Fibroblast of lung (primary cell): ENCODE data around the gene HINT1. TPM values are rescaled to one million over a fixed set of nuclear protein-coding genes. Genes with fewer than 3 reads are reported as not detected.
A peak's percentile ranks its signal among the peaks of the same experiment; 100 is the strongest.

Experiments
- DNase-seq, 2 donors: peaks; one replicate each; pipeline versions ENCODE4 v3.0.0 to v3.0.0-alpha.2; 2010; ENCODE audit warnings: low read depth in 2 of 2
- H2AFZ ChIP-seq: 2 replicates; pipeline ENCODE4 v1.5.1; 2012; ENCODE audit warnings: low read length, control low read depth, inconsistent platforms
- H3K27ac ChIP-seq: 2 replicates; pipeline ENCODE4 v1.5.1; 2011; ENCODE audit warnings: low read length, control low read depth; ENCODE audit not compliant: insufficient read depth
- H3K27me3 ChIP-seq: 2 replicates; pipeline ENCODE4 v1.5.1; 2011; ENCODE audit warnings: mild to moderate bottlenecking, low read length; ENCODE audit not compliant: control insufficient read depth, insufficient read depth
- H3K36me3 ChIP-seq: 2 replicates; pipeline ENCODE4 v1.5.1; 2011; ENCODE audit warnings: low read length; ENCODE audit not compliant: control insufficient read depth, insufficient read depth
- H3K4me1 ChIP-seq: 2 replicates; pipeline ENCODE4 v1.5.1; 2011; ENCODE audit warnings: low read length; ENCODE audit not compliant: control insufficient read depth, insufficient read depth; ENCODE audit errors: extremely low read depth
- H3K4me2 ChIP-seq: 2 replicates; pipeline ENCODE4 v1.5.1; 2011; ENCODE audit warnings: low read length, control low read depth; ENCODE audit not compliant: insufficient read depth; ENCODE audit errors: extremely low read depth
- H3K4me3 ChIP-seq, 4 experiments: fragments of 200-600 bp in 1 of 4; sonication (generic) in 1 of 4; replicated peaks in 1 of 4; 2 replicates each; pipeline ENCODE4 v1.5.1; 2011 to 2016; ENCODE audit warnings: low read length in 4 of 4, low read depth in 3 of 4, mild to moderate bottlenecking in 3 of 4, control low read depth in 2 of 4, inconsistent platforms in 1 of 4, mixed read lengths in 1 of 4; ENCODE audit not compliant: insufficient read depth in 1 of 4; ENCODE audit errors: control extremely low read depth in 1 of 4
- H3K79me2 ChIP-seq: 2 replicates; pipeline ENCODE4 v1.5.1; 2012; ENCODE audit warnings: mild to moderate bottlenecking, low read length, inconsistent platforms; ENCODE audit not compliant: control insufficient read depth, insufficient read depth
- H3K9ac ChIP-seq: 2 replicates; pipeline ENCODE4 v1.5.1; 2011; ENCODE audit warnings: mild to moderate bottlenecking, low read length, control low read depth; ENCODE audit not compliant: insufficient read depth
- H3K9me3 ChIP-seq: 2 replicates; pipeline ENCODE4 v1.5.1; 2012; ENCODE audit warnings: low read depth, low read length; ENCODE audit not compliant: control insufficient read depth, insufficient read depth
- H4K20me1 ChIP-seq: 2 replicates; pipeline ENCODE4 v1.5.1; 2011; ENCODE audit warnings: low read length; ENCODE audit not compliant: control insufficient read depth, insufficient read depth; ENCODE audit errors: extremely low read depth
- EZH2 ChIP-seq: IDR thresholded peaks from 2 replicates; pipeline ENCODE4 v1.5.1; 2012; ENCODE audit warnings: low read length, control low read depth, mild to moderate bottlenecking; ENCODE audit errors: missing control alignments
- polyA minus RNA-seq: library from RNA; depleted of rRNA, polyadenylated mRNA; stranded (reverse); fragments of >200 nt; gene quantifications from 2 replicates; pipeline ENCODE4 v1.2.3, GENCODE V29; 2011; ENCODE audit warnings: low replicate concordance
- polyA plus RNA-seq, 2 donors: library from polyadenylated mRNA; depleted of rRNA in 1 of 2; stranded (reverse) in 1 of 2; unstranded in 1 of 2; fragments of >200 nt; gene quantifications; 2 replicates each; pipeline ENCODE4 v1.2.1, GENCODE V29; 2011 to 2012; ENCODE audit warnings: missing spikeins in 1 of 2
- total RNA-seq: library from RNA; depleted of rRNA; stranded (reverse); fragments of >200 nt; gene quantifications from 2 replicates; pipeline ENCODE4 v1.2.1, GENCODE V29; 2014
- TF ChIP-seq, protein P1 (sequence below), 2 donors: IDR thresholded peaks in 1 of 2; conservative IDR thresholded peaks in 1 of 2; 1 replicate in 1 of 2; 2 replicates in 1 of 2; pipeline ENCODE4 v1.5.1; 2011 to 2012; ENCODE audit warnings: low read length in 2 of 2, control low read depth in 1 of 2, inconsistent platforms in 1 of 2, low read depth in 1 of 2, mild to moderate bottlenecking in 1 of 2

HINT1 gene
- total RNA-seq (181 and 225 TPM in 2 replicates), polyA plus RNA-seq (332 and 396 TPM in 2 replicates), polyA minus RNA-seq (26.4 and 58.2 TPM in 2 replicates)
- 311 and 351 TPM in 2 replicates for polyA plus RNA-seq (2012)

DNA sequence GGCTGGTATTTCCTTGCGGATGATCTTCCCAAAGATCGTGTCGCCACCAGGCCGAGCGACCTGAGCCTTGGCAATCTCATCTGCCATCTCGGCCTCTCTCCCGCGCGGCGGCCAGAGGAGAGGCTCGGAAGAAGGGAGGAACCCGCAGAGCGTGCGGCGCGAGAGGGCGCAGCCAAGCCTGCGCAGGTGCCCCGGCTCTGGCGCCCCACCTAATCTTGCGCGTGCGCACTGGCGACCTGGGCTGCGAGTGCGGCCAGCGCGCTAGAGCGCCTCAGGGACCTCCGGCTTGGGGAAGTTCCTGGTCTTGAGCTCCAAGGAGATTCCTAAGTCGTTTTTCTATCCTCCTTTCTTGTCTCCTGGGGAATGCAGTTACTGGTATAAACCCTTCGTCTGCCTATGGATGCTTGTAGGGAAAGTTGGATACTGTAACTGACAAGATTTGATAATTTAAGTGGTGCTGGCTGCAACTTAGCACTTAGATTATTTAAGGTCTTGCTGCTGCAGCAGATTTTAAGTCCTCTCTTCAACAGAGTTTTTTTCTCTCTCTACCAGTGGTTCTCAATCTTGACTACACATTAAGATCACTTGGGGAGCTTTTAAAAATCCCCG, at the start of gene HINT1:
TSS of gene HINT1 (minus strand) at position 138 of the 609 bp plus-strand sequence. CDS start at position 87, 51 bp downstream.
- Histone ChIP-seq H3K9me3 (no peaks in the 10 kb centered on the region), H3K27me3 (no peaks in the 10 kb centered on the region), H3K4me2 (peak within 1 kb of the TSS; percentile 92), H3K27ac (peak within 1 kb of the TSS; percentile 90), H3K79me2 (peaks cover 34% of the 10 kb centered on the region), H4K20me1 (no peaks in the 10 kb centered on the region), H3K4me3 (peak within 1 kb of the TSS; percentile 84 to 98 (median 91)), H2AFZ (peak within 1 kb of the TSS; percentile 93), H3K4me1 (peaks cover 2% of the 10 kb centered on the region), H3K36me3 (peaks cover 2% of the 10 kb centered on the region), H3K9ac (peak within 1 kb of the TSS; percentile 88)
- peak; percentile 80 to 86 for DNase-seq
- TF ChIP-seq, protein P1, sequence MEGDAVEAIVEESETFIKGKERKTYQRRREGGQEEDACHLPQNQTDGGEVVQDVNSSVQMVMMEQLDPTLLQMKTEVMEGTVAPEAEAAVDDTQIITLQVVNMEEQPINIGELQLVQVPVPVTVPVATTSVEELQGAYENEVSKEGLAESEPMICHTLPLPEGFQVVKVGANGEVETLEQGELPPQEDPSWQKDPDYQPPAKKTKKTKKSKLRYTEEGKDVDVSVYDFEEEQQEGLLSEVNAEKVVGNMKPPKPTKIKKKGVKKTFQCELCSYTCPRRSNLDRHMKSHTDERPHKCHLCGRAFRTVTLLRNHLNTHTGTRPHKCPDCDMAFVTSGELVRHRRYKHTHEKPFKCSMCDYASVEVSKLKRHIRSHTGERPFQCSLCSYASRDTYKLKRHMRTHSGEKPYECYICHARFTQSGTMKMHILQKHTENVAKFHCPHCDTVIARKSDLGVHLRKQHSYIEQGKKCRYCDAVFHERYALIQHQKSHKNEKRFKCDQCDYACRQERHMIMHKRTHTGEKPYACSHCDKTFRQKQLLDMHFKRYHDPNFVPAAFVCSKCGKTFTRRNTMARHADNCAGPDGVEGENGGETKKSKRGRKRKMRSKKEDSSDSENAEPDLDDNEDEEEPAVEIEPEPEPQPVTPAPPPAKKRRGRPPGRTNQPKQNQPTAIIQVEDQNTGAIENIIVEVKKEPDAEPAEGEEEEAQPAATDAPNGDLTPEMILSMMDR (conservative IDR thresholded peaks at IDR 0.05 in 1 of 2, IDR thresholded peaks at IDR 0.05 in 1 of 2; ENCODE audit: low read depth in 1 of 2, low read length in 2 of 2), result peak in 1 of 2 donors; percentile 22
- TF ChIP-seq EZH2, result no peak

DNA sequence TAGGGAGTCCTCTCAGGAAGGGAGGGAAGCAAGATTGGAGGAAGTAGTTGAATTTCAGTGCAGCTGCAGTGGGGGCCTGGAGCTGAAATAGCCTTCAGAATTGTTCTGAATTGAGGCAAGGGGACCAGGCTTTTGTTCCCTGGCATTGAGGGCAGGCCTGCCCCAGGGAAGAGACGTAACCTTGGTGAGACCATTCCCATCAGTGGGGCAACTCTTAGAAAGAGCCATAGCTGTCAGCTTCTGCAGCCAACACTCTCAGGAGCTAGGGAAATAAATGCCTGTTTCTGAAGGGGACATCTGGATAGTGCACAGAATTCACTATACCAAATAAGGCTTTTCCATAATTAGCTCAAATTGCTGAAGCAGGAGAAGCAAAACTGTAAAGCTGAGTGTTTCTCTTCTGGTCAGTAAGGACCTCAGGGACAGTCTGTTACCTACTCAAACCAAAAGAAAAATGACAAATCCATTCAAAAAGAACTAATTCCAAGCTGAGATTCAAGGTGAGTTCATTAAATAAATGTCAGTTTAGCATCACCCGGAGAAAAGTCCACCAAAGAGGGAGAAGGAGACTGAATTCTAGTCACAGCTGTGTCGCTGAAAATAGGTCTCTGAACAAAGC, 49.7 kb upstream of the HINT1 start:
- Histone ChIP-seq H3K4me2 (no peak overlapping the region), H2AFZ (no peak overlapping the region), H3K9ac (no peak overlapping the region), H3K27me3 (no peaks in the 10 kb centered on the region), H3K27ac (no peak overlapping the region), H4K20me1 (no peaks in the 10 kb centered on the region), H3K4me3 (no peak overlapping the region), H3K4me1 (no peaks in the 10 kb centered on the region), H3K9me3 (no peaks in the 10 kb centered on the region), H3K36me3 (no peaks in the 10 kb centered on the region), H3K79me2 (no peaks in the 10 kb centered on the region)
- no peak for TF ChIP-seq EZH2
- TF ChIP-seq, protein P1 (conservative IDR thresholded peaks at IDR 0.05 in 1 of 2, IDR thresholded peaks at IDR 0.05 in 1 of 2; ENCODE audit: low read depth in 1 of 2, low read length in 2 of 2), result no peak
- no peak for DNase-seq

GRCh38 chr5:131212471-131213021, 47.5 kb upstream of the HINT1 start:
- Histone ChIP-seq H3K4me3 (no peak overlapping the region), H3K27me3 (no peaks in the 10 kb centered on the region), H4K20me1 (no peaks in the 10 kb centered on the region), H3K4me1 (no peaks in the 10 kb centered on the region), H3K36me3 (no peaks in the 10 kb centered on the region), H3K27ac (no peak overlapping the region), H3K9ac (no peak overlapping the region), H3K79me2 (no peaks in the 10 kb centered on the region), H2AFZ (no peak overlapping the region), H3K4me2 (no peak overlapping the region), H3K9me3 (no peaks in the 10 kb centered on the region)
- TF ChIP-seq, protein P1 (conservative IDR thresholded peaks at IDR 0.05 in 1 of 2, IDR thresholded peaks at IDR 0.05 in 1 of 2; ENCODE audit: low read depth in 1 of 2, low read length in 2 of 2), result no peak
- no peak for TF ChIP-seq EZH2
- no peak for DNase-seq
